IMR-90 (cell line): Measurements from ENCODE around the gene FBXW2.

ENCODE experiments used
- POLR2A ChIP-seq: IDR thresholded peaks from 2 replicates; pipeline ENCODE4 v1.6.1; 2012; ENCODE audit warnings: mild to moderate bottlenecking, low read depth, low read length
- TF ChIP-seq, protein P1 (sequence below): conservative IDR thresholded peaks from 2 replicates; pipeline ENCODE4 v1.5.1; 2012; ENCODE audit warnings: mild to moderate bottlenecking, low read depth, low read length, improper control_type of control experiment

DNA sequence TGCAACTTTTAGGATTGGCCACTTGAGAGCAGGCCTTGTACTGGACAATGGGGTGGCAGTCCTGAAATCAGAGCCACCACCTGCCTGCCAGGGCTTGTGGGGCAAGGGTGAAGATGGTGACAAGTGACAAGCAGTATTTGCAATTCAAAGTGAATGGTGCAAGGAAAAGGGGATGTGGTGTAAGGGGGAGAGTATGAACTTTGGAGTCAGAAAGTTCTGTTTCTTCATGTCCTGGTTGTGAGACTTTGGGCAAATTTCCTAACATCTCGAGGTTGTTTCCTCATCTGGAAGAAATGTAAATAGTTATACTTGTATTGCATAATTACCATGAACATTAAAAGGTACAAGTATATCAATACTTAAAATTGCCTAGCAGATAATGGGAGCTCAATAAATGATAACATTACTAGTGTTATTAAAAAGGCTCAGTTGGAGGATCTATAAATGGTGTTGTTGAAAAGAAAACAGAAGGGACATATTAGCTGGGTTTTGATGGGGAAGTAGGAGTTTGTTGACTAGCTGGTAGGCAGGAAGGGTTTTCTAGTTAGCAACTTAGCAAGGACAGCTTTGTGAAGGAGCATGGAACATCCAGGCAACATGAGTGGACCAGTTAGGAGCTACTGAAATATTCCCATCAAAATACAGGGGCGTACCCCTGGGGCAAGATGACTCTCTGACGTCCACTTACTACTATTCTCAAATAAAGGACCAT is 57.6 kb downstream of the FBXW2 start:
- no peak for TF ChIP-seq POLR2A
- TF ChIP-seq, protein P1, sequence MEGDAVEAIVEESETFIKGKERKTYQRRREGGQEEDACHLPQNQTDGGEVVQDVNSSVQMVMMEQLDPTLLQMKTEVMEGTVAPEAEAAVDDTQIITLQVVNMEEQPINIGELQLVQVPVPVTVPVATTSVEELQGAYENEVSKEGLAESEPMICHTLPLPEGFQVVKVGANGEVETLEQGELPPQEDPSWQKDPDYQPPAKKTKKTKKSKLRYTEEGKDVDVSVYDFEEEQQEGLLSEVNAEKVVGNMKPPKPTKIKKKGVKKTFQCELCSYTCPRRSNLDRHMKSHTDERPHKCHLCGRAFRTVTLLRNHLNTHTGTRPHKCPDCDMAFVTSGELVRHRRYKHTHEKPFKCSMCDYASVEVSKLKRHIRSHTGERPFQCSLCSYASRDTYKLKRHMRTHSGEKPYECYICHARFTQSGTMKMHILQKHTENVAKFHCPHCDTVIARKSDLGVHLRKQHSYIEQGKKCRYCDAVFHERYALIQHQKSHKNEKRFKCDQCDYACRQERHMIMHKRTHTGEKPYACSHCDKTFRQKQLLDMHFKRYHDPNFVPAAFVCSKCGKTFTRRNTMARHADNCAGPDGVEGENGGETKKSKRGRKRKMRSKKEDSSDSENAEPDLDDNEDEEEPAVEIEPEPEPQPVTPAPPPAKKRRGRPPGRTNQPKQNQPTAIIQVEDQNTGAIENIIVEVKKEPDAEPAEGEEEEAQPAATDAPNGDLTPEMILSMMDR = no peak
